Hematopoietic multipotent progenitor cell treated with erythropoietin and hydrocortisone succinate and interleukin-3 and kit ligand, for 8 days (in vitro differentiated cells): ENCODE measurements around the gene NMNAT3.
"Not testable (repeated sequence)": the region's sequence is repeated elsewhere in the genome, so short reads cannot be mapped to it uniquely, and the experiment has no call there.

ENCODE experiments used
- DNase-seq: peaks from one replicate; pipeline ENCODE4 v3.0.0-alpha.2; 2015

Gene NMNAT3

DNA sequence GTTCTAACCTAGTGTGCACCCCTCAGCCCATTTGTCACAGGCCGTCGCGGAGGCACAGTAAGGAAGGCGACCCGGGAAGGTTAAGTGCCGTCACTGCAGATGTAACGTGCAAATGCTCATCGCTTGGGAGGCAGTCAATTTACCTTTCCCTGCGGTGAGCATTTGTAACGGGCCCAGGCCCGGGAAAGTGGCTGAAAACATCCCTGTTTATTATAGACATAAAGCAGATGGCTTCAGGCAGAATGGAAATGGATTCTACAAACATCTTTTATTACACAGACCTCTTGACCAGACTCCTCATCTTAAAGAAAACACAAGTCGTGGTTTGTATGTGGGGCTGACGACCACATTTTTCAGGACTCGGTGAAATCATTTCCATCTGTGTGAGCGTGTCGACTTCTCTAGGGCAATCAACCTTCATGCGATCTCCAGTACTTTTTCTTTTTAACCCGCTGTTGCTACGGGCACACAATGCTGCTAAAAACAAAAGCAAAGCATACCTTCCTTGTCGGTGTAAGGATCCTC, 43.6 kb downstream of the NMNAT3 start:
- no peak for DNase-seq

- DNase-seq: no peak
Measured at GRCh38 chr3:139633511-139633910, 44.3 kb downstream of the NMNAT3 start.

GRCh38 chr3:139630542-139630941, 47.2 kb downstream of the NMNAT3 start:
- DNase-seq: no peak

DNA sequence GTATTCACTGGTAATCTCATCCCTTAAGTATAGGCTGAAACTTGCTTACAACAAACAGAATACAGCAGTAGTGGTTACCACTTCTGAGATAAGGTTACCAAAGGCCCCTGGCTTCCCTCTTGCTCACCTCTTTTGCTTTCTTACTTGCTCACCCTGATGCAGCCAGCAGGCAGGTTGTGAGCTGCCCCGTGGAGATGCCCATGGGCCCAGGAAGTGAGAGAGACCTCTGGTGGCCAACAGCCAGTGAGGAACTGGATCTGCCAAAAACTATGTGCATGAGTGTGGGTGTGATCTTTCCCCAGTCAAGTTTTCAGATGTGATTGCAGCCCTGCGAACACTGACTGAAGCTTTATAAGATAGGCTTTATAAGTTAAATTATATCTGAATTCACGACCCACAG, 48.7 kb downstream of the NMNAT3 start:
- DNase-seq: peak; percentile 59

GRCh38 chr3:139627759-139628158, 50.0 kb downstream of the NMNAT3 start:
- DNase-seq: no peak

DNA sequence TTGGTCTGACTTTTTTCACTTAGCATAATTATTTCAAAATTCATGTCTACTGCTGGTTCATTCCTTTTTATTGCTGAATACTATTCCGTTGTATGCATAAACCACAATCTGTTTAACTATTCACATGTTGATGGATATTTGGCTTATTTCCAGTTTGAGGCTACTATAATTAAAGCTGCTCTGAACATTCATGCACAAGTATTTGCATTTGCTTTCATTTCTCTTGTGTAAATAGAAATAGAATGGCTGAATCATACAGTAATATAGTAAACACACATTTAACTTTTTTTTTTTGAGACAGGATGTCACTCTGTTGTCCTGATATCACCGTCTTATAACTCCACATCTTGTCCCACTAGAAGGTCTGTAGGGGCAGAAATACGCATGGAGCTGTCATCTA, 57.3 kb downstream of the NMNAT3 start:
- DNase-seq: no peak

DNA sequence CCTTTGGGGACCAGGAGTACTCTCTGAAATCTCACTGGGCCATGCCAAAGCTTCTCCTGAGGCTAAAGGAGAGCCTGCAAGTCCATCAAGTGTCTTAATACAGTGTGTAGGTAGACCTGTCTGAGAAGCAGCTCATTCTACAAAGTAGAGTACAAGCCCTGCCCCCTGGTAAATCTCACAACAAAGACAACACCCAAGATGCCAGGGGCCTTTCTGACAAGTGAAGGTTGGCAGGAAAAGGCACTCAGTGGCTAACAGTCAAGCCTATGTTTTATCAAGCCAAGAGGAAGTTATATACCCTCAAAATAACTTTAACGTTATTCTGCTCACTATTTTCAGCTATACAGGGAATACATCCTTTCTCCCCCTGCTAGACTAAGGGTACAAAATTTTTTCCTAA, 58.3 kb downstream of the NMNAT3 start:
- DNase-seq: no peak

- no peak for DNase-seq
Measured at GRCh38 chr3:139617672-139618268, 60.0 kb downstream of the NMNAT3 start.

DNA sequence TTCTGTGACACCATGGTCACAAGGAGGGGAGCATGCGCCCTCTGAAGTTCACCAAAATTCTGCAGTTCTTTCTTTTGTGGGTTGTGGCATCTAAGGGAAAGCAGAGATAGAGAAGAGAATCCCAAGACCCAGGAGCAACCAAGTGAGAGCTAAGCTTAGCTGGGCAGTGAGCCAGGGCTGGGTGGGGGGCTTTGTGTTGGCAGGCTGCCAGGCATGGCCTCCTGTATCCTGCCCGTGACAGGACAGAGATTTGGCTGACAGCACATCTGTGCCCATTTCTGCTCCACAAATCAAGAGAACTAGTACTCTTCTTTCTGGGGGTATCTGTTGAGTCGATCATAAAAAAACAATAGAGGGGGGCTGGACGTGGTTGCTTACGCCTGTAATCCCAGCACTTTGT, 66.2 kb downstream of the NMNAT3 start:
- DNase-seq: peak; percentile 8

GRCh38 chr3:139610886-139611285, 66.9 kb downstream of the NMNAT3 start:
- no peak for DNase-seq

DNA sequence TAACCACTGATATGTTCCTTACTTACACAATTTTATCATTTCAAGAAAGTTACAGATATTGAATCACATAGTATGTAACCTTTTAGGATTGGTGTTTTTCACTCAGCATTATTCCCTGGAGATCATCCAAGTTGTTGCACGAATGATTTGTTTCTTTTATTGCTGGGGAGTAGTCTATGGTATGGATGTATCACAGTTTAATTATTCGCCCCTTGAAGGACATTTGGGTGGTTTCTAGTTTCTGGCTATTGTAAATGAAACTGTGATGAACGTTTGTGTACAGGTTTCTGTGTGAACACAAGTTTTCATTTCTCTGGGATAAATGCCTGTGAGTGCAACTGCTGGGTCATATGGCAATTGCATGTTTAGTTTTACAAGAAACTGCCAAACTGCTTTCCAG, 68.8 kb downstream of the NMNAT3 start:
- DNase-seq: no peak

GRCh38 chr3:139608108-139608380, 69.7 kb downstream of the NMNAT3 start:
- DNase-seq: no peak

- no peak for DNase-seq
Measured at GRCh38 chr3:139607257-139608107, 70.3 kb downstream of the NMNAT3 start.

GRCh38 chr3:139602003-139602402, 75.8 kb downstream of the NMNAT3 start:
- no peak for DNase-seq

DNA sequence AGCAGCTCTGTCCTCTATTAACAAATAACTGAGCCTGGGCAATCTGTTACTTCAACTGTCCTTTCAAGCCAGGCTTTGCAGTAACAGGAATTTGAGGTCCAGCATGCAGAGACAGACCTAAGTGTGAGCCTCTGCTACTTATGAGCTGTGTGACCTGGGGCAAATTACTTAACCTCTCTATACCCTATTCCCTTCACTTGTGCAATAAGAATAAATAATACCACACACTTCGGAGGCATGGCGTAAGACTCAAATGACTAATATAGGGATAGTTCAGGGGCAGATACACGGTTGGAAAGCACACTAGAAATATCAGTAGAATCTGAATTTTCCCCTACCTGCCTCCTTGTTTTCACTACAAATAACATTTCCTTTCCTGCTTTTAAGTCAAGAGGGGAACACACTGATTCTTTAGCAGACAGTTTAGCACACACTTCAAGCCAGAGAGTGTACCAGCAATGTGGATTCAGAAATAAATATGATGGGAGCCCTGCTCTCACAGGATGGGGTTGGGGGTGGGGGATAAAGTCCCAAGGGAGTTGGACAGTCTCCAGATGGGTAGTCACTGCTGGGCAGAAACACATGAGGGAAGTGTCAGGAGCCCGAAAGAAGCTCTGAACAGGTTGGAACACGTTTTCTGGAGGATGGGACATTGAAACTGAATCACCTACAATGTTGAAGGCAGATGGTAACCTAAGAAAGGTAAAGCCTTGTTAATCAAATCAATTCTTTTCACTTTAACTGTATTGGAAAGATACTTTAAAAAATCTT, 76.4 kb downstream of the NMNAT3 start:
- no peak for DNase-seq

DNA sequence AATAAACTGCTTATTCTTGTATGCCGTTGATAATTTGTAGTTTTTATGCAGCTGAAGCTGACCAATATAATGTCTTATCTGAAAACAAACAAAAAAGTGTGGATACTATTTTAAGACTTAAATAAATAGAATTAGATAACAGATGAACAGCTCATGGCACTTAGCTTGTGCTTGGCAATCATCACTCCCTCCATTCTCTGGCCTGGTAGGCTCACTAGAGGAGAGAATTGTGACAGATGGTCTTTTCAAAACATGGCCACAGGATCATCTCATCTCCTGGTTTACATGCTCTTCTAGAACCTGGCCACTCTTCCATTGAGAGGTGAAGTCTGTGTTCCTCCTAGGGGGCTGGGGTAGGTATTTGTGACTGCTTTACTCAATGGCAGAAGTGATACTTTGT, 79.8 kb downstream of the NMNAT3 start:
- DNase-seq: no peak

DNA sequence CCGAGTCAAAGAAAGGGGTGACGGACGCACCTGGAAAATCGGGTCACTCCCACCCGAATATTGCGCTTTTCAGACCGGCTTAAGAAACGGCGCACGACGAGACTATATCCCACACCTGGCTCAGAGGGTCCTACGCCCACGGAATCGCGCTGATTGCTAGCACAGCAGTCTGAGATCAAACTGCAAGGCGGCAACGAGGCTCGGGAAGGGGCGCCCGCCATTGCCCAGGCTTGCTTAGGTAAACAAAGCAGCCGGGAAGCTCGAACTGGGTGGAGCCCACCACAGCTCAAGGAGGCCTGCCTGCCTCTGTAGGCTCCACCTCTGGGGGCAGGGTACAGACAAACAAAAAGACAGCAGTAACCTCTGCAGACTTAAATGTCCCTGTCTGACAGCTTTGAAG, 86.6 kb downstream of the NMNAT3 start:
- not testable (repeated sequence) for DNase-seq

- DNase-seq: peak; percentile 54
Measured at GRCh38 chr3:139588450-139588849, 89.3 kb downstream of the NMNAT3 start.

- DNase-seq: no peak
Measured at GRCh38 chr3:139587797-139588196, 90.0 kb downstream of the NMNAT3 start.

DNA sequence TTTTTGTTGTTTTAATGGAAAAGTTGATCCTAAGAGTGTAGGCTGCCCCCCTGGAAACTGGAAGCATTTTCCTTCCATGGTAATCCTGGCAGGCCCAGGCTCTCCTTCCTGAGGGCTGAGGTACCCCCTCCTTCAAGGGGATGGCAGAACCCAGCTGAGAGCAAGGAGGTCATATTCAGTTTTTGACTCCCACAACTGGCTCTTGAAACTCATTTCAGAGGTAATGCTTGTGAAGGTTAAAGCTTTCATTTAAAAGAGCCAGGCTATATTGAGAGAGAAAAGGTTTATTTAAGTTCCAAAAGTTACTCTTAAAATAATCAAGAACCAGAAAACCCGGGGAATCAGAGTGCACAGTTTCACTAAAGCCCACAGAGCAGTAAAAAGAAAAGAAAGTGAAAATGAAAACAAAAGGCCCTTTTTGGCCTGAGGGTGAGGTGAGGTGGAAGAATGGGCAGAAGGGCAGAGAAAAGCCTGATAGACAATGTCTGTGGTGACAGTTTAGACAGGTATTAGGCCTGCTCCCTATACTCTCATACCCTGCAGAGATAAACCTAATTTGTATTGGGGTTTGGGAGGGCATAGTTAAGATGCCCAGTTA, 91.3 kb downstream of the NMNAT3 start:
- DNase-seq: no peak

- no peak for DNase-seq
Measured at GRCh38 chr3:139585820-139586219, 92.0 kb downstream of the NMNAT3 start.

GRCh38 chr3:139583651-139584050, 94.1 kb downstream of the NMNAT3 start:
- not testable (repeated sequence) for DNase-seq

DNA sequence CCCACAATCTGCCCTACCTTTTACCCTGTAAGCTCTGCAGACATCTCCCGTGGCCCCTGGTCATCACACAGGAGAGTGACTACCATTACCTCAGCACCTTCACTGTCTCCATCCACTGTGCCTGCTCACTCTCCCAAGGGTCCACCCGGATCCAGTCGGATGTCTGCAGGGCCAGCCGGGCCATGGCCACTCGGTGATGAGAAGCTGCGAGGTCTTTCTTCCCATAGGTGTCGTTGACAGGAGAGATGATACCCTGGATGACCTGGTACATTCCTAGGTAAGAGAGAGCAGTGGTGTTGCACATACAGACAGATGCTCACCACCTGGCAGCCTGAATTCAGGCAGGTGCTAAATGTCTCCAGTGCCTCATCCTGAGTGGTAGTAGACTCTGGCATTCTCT, 99.0 kb downstream of the NMNAT3 start:
- DNase-seq: no peak
